ENCODE results near the gene GBF1. TPM values are rescaled to one million over a fixed set of nuclear protein-coding genes. Genes with fewer than 3 reads are reported as not detected.
A peak's percentile ranks its signal among the peaks of the same experiment; 100 is the strongest.

GBF1 gene, protein sequence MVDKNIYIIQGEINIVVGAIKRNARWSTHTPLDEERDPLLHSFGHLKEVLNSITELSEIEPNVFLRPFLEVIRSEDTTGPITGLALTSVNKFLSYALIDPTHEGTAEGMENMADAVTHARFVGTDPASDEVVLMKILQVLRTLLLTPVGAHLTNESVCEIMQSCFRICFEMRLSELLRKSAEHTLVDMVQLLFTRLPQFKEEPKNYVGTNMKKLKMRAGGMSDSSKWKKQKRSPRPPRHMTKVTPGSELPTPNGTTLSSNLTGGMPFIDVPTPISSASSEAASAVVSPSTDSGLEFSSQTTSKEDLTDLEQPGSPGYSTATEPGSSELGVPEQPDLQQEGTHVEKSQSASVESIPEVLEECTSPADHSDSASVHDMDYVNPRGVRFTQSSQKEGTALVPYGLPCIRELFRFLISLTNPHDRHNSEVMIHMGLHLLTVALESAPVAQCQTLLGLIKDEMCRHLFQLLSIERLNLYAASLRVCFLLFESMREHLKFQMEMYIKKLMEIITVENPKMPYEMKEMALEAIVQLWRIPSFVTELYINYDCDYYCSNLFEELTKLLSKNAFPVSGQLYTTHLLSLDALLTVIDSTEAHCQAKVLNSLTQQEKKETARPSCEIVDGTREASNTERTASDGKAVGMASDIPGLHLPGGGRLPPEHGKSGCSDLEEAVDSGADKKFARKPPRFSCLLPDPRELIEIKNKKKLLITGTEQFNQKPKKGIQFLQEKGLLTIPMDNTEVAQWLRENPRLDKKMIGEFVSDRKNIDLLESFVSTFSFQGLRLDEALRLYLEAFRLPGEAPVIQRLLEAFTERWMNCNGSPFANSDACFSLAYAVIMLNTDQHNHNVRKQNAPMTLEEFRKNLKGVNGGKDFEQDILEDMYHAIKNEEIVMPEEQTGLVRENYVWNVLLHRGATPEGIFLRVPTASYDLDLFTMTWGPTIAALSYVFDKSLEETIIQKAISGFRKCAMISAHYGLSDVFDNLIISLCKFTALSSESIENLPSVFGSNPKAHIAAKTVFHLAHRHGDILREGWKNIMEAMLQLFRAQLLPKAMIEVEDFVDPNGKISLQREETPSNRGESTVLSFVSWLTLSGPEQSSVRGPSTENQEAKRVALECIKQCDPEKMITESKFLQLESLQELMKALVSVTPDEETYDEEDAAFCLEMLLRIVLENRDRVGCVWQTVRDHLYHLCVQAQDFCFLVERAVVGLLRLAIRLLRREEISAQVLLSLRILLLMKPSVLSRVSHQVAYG (N-terminal part only)
- total RNA-seq (2022) (50.0 and 50.6 TPM in 2 replicates), Bru-seq, nascent RNA (percentile 85 among the genes with signal in this experiment), BruChase-seq, experiment 1, labeled RNA remaining after a 6-hour chase (percentile 86 among the genes with signal in this experiment), BruChase-seq, experiment 2, labeled RNA remaining after a 2-hour chase (percentile 82 among the genes with signal in this experiment)
- long read RNA-seq, full-length matches to known transcripts, result 7 of 44 reads
- long read RNA-seq, partial matches to known transcripts, result 17 of 44 reads
- long read RNA-seq, other reads (novel, unspliced or antisense), result 20 of 44 reads

- H3K4me3 Mint-ChIP-seq (ENCODE audit: unreplicated experiment), result peak within 1 kb of the TSS; percentile 99
- POLR2A ChIA-PET, result interaction anchor here (0.5 to 2.8 kb wide), 37 partner anchors 8 to 1213 kb away, joined by 3 to 19 read pairs (median 3); partner anchors contain the start of genes ACTR1A, CUEDC2, FBXL15 and NFKB2
- peaks cover 45% of the 10 kb centered on the region for H3K4me1 Mint-ChIP-seq (ENCODE audit: insufficient read depth, unreplicated experiment)
- no TSS peak for BruUV-seq (replicated peaks)
- TF ChIP-seq CTCF (IDR thresholded peaks at IDR 0.05; ENCODE audit: unreplicated experiment), result no peak
- H3K36me3 Mint-ChIP-seq (ENCODE audit: insufficient read depth, unreplicated experiment), result peaks cover 6% of the 10 kb centered on the region
- intact Hi-C loops (cut with micrococcal nuclease), result loop anchor here (5.0 kb wide), 1 partner anchor 102 kb away; no protein-coding TSS in a partner anchor
- H3K27me3 Mint-ChIP-seq (ENCODE audit: insufficient read depth, unreplicated experiment), result no peaks in the 10 kb centered on the region
- no peaks in the 10 kb centered on the region for H3K9me3 Mint-ChIP-seq (ENCODE audit: unreplicated experiment)
- H3K27ac Mint-ChIP-seq (ENCODE audit: low read depth, unreplicated experiment), result peak within 1 kb of the TSS; percentile 97
- DNase-seq (ENCODE audit: unreplicated experiment), result peak; percentile 100
- CTCF ChIA-PET, result interaction anchor here (0.6 to 2.3 kb wide), 8 partner anchors 10 to 233 kb away, joined by 3 to 7 read pairs (median 4); no protein-coding TSS in a partner anchor
These were observed at the start of gene GBF1 for GRCh38 chr10:102245082-102245931. Gene GBF1, plus strand, starts transcription at chr10:102245532. Its CDS starts 13,407 bp downstream, at chr10:102258939.

- ChIA-PET CTCF (no interaction called here), POLR2A (no interaction called here)
- H3K4me1 Mint-ChIP-seq (ENCODE audit: insufficient read depth, unreplicated experiment), result no peaks in the 10 kb centered on the region
- intact Hi-C loops (cut with micrococcal nuclease), result no loop called here
- no peak for DNase-seq (ENCODE audit: unreplicated experiment)
- peaks cover 7% of the 10 kb centered on the region for H3K9me3 Mint-ChIP-seq (ENCODE audit: unreplicated experiment)
- BruUV-seq (replicated peaks), result no TSS peak
- no peaks in the 10 kb centered on the region for H3K36me3 Mint-ChIP-seq (ENCODE audit: insufficient read depth, unreplicated experiment)
- no peak overlapping the region for H3K27ac Mint-ChIP-seq (ENCODE audit: low read depth, unreplicated experiment)
- peaks cover 6% of the 10 kb centered on the region for H3K27me3 Mint-ChIP-seq (ENCODE audit: insufficient read depth, unreplicated experiment)
- no peak overlapping the region for H3K4me3 Mint-ChIP-seq (ENCODE audit: unreplicated experiment)
- no peak for TF ChIP-seq CTCF (IDR thresholded peaks at IDR 0.05; ENCODE audit: unreplicated experiment)
These were observed 48.4 kb upstream of the GBF1 start for GRCh38 chr10:102196893-102197292.

DNA sequence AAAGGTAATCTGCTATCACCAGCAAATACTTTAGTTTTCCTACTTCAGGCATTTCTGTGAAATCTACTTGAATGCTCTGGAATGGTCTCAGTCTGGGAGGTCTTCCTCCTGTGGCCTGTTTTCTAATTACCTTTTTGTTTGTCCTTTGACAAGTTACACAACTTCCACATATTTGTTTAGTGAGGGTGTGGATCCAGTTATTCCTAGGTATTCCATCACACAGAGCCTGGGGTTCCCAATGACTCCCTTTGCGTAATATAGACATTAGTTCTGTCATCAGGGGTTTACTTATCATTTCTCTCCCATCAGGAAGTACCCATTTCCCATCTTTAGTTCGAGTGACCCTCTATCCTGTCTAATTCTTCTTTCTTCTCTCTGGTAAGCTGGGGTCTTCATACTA, 47.3 kb upstream of the GBF1 start:
- no peak for DNase-seq (ENCODE audit: unreplicated experiment)
- ChIA-PET CTCF (interaction anchor here (0.6 kb wide), 1 partner anchor 1756 kb away, joined by 3 read pairs; no protein-coding TSS in a partner anchor), POLR2A (interaction anchor here (0.6 to 1.2 kb wide), 2 partner anchors 21 to 25 kb away, joined by 3 read pairs; no protein-coding TSS in a partner anchor)
- Mint-ChIP-seq H3K36me3 (ENCODE audit: insufficient read depth, unreplicated experiment) (no peaks in the 10 kb centered on the region), H3K4me1 (ENCODE audit: insufficient read depth, unreplicated experiment) (no peaks in the 10 kb centered on the region), H3K27me3 (ENCODE audit: insufficient read depth, unreplicated experiment) (peaks cover 17% of the 10 kb centered on the region), H3K9me3 (ENCODE audit: unreplicated experiment) (peaks cover 7% of the 10 kb centered on the region), H3K27ac (ENCODE audit: low read depth, unreplicated experiment) (no peak overlapping the region), H3K4me3 (ENCODE audit: unreplicated experiment) (no peak overlapping the region)
- no peak for TF ChIP-seq CTCF (IDR thresholded peaks at IDR 0.05; ENCODE audit: unreplicated experiment)
- intact Hi-C loops (cut with micrococcal nuclease), result no loop called here
- no TSS peak for BruUV-seq (replicated peaks)
